AG08396 (cell line): ENCODE measurements around the gene ELMO3.
A peak's percentile ranks its signal among the peaks of the same experiment; 100 is the strongest.

Source experiments
- DNase-seq: peaks from one replicate; pipeline ENCODE4 v3.0.0; 2012; ENCODE audit warnings: low spot score, mixed read lengths

ELMO3 gene

GRCh38 chr16:67183284-67183626 lies 15.7 kb upstream of the ELMO3 start:
- no peak for DNase-seq

DNA sequence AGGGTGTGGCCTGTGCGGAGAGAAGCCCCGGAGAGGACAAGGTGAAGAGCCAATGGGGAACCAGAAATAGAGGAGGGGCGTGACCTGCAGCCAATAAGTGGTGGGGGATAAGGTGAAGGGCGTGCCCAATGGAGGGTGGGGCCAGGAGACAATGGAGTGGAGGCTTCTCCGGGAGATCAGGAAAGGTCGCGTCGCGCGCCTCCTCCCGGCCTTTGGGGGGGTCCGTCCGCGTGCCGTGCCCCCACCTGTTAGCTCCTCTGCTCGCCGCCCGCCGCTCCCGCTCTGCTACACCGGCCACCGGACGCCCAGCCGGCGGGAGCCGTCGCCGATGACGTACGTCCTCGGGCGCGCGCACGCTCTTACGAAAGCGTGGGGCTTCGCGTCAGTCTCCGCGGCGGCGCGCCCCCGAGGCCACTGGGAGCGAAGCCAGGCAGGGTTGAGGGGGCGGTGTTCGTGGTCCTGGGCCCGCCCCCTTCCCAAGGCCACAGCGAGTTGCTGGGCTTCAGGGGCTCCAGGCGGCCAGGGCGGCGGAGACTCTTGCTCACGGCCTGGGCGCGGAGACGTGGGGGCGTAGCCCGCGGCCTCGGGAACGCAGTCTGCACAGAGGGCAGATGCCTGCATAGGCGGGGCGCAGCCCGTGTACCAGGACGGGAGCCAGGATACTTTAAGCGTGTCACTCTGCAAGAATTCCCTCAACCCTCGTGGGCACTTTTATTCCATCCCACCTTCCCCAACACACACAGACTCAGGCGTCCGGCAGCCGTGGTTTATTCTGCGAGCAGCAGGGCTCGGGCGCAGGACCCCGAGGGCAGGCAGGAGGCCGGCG lies 15.1 kb upstream of the ELMO3 start, which contains the start of gene MATCAP1:
Gene MATCAP1, minus strand, starts transcription at position 337 of the 826 bp plus-strand sequence. CDS start 3,353 bp downstream, outside the sequence.
- DNase-seq: peak; percentile 99

DNA sequence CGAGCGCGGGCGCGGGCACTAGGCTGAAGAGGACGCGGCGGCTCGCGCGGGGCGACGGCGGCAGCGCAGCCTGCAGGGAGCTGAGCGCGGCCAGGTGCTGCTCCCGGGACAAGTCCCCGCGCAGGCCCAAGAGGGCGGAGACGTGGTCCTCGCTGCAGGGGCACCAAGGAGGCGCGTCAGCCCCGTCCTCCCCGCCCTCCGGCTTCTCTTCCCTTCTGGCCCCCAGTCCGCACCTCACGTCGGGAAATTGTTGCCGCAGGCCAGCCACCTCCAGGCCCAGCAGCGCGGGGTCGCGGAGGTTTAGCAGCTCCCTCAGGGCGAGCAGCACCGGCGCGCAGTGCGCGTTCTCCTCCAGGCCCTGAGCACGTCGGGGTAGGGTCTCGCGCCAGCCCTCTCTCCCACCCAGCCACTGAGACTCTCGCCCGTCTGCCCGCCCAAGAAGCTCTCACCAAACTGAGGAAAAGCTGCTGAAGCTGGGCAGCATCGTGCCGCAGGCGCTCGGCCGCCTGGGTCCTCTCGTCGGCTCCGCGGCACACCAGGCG lies 14.4 kb upstream of the ELMO3 start:
- no peak for DNase-seq

- DNase-seq: peak; percentile 87
Measured at GRCh38 chr16:67184995-67185650, 13.8 kb upstream of the ELMO3 start.

DNA sequence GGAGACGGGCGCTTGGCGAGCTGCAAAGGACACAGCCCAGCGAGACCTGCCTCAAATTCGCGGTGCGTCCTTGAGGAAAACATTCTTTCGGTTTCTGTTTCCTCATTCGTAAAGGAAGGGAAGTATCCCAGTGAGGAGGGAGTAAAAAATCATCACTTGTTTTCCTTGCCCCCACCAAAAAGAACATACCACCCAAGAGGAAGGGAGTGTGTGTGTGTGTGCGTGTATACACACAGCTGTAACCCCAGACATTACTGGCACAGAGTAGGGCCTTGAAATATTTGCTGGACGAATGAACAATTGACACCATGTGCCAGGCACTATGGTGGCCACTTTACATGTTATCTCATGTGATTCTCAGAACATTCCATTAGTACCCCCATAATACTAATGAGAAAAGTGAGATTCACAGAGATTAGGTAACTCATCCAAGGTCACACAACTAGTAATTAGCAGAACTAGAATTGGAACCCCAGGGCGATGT lies 13.2 kb upstream of the ELMO3 start:
- DNase-seq: no peak

DNA sequence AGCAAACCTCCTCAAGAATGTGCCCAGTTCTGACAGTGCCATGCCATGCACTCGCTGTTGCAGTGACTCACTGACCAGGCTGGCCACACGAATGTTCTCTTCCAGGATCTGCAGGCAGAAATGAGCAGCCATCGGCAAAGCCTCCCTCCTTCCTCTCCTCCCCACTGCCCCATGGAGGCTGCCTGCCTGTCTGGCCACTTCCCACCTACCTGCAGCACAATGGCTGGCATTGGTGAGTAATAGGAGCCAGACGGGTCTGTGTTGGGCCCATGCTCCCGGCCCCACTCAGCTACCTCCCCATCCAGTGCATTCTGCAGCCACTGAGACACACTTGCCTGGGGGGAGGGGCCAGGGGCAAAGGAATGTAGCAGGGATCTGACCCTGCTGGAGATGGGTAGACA lies 12.4 kb upstream of the ELMO3 start:
- DNase-seq: peak; percentile 61

GRCh38 chr16:67187175-67187890 lies 11.6 kb upstream of the ELMO3 start:
- no peak for DNase-seq

- no peak for DNase-seq
Measured at GRCh38 chr16:67188323-67188722, 10.6 kb upstream of the ELMO3 start.

DNA sequence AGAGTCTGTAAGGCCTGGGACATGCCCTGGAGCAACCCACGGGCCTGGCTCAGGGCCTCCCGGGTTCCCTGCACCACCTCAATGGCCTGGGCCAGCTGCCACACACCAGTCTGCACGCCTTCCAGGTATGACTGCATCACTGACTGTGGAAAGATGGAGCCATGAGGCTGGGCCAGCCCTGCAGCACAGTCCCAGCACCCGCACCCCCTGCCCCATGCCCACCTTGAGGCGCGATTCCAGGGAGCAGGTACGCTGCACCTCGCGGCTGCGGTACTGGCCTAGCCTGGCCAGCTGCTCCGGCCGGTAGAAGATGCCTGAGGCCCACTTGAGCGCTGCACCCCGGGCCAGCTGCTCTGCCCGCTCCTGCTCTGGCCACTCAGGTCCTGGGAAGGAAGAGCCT lies 10.1 kb upstream of the ELMO3 start:
- no peak for DNase-seq

DNA sequence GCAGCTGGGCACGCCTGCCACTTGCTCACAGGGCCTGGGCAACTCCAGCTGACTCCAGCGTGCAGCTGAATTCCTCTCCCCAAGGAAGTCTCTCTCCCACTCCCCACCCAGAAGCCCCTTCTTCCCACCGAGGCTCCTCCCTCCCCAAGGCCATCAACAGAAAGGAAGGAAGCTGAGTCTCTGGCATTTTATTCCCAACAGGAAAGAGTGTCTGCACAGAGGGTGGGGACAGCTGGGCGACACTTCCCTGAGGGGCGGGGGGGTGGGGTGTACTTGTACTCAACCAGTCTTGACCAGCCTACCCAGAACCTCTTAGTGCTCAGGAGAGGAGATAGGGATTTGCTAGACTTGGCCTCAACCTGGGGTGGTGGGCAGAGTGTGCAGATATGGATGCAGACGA lies 8.9 kb upstream of the ELMO3 start, which contains the start of gene EXOC3L1:
Gene EXOC3L1, minus strand, starts transcription at position 96 of the 400 bp plus-strand sequence. CDS start 460 bp downstream, outside the sequence.
- DNase-seq: no peak

DNA sequence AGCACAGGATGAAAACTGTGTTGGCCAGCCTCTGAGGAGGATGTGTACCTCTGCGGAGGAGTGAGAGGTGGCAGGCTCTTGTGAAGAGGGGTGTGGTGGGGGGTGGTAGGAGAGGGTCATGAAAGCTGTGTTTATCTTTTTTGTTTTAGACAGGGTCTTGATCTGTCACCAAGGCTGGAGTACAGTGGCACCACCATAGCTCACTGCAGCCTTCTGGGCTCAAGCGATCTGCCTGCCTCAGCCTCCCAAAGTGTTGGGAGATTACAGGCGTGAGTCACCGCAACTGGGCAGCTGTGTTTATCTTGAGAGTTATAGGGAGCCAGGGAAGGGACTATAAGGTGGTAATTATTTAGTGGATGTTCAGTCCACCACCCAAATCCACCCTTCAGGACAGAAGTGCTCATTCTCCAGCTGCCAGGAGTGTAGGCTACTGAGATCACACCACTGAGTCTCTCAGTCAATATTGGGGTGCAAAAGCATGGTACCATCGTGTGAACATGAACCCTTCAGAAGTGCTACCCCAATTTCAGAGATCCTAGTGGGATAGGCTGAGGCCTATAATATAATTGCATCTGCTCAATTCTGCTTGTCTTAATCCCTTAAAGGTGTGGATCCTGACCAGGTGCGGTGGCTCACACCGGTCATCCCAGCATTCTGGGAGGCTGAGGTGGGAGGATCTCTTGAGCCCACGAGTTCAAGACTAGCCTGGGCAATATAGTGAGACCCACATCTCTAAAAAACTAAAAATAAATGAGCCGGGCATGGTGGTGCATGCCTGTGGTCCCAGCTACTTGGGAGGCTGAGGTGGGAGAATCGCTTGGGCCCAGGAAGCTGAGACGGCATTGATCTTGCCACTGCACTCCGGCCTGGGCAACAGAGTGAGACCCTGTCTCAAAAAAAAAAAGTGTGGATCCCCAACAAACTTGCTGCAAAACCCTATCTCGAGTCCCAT lies 8.2 kb upstream of the ELMO3 start:
- no peak for DNase-seq

DNA sequence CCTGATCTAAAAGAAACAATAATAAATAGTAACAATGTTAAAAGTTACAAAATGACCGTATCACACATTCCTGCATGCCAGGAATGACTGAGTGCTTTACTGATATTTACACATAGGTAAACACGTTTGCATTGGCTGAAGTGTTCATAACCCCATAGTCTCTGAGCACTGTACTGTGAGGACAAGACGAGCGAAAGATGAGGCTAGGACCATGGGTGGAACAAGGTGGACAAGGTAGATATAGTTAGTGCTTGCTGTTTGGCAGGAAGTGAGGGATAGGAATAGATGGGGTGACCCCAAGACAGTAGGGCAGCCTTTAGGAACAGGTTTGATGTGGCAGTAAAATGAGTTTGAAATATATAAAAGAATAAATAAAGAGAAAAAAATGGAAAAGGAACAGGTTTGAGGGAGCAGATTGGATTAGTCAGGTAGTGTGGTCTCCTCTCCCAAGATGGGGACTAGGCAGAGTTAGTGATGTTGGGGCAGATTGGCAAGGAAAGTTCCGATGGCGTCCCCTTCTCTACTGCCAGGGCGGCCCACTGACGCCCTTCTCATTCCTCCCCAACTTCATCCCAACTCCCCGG lies 7.4 kb upstream of the ELMO3 start:
- DNase-seq: no peak

DNA sequence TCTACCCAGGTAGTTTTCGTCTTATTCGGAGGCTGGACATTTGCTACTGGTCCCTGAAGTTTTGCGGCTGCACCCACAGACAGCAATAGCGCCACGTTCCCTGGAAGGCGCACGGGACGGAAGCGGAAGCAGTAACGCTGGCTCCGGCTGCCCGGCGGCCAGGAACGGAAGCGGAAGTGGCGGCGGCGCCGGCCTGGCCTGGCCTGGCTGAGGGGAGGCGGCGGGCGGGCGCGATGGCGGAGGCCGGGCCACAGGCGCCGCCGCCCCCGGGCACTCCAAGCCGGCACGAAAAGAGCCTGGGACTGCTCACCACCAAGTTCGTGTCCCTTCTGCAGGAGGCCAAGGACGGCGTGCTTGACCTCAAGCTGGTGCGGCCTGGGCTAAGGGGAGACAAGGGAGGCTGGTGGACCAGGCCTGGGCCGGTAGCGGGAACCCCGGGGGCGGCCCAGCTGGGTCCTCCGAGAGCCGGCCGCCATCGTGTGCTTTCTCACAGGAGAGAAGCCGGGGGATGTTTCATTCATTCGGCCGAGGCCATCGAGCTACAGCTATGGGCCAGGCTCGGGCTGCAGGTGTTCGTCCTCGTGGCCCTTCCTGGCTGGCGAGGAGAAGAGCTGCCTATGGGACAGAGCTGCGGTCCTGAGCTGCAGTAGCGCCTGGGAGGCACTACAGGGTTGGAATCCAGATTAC lies 6.8 kb upstream of the ELMO3 start, which contains the start of gene E2F4:
Gene E2F4, plus strand, starts transcription at position 161 of the 687 bp plus-strand sequence. Its CDS starts 73 bp downstream, at position 234.
- peak; percentile 96 for DNase-seq

DNA sequence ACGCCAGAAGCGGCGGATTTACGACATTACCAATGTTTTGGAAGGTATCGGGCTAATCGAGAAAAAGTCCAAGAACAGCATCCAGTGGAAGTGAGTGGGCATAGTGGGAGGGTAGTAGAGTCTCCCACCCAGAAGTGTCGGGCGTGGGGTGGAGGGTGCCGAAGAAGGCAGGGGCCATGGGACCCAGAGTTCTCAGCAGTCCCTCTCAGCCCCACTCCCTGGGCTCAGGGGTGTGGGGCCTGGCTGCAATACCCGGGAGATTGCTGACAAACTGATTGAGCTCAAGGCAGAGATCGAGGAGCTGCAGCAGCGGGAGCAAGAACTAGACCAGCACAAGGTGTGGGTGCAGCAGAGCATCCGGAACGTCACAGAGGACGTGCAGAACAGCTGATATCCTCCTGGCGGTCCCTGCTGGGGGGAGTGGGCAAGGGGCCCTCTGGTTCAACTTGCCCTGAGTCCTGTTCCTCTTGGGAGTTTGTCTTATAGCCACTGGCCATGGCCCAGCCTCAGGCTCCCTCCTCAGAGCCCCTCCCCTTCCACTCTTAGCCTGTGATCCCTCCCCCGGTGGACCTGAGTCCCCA lies 6.1 kb upstream of the ELMO3 start:
- no peak for DNase-seq

DNA sequence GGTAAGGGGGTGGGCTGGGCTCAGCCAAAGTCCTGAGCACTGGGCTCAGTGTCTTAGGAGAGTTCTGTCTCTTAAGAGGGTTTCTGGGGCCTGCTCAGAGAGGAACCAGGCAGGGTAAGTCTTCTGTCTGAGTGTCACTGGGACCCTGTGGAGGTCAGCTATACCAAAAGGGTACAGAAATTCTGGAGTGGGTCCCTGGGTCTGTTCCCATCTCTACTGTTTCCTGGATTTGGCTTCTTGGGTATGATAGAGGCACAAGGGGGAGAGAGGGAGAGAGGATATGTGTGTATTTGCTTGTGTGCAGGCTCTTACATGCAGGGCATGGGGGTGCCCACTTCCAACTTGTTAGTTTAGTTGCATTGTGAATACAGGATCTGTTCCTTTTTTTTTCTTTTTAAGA lies 5.4 kb upstream of the ELMO3 start:
- no peak for DNase-seq

GRCh38 chr16:67194260-67194659 lies 4.7 kb upstream of the ELMO3 start:
- no peak for DNase-seq

- no peak for DNase-seq
Measured at GRCh38 chr16:67195676-67196075, 3.3 kb upstream of the ELMO3 start.

DNA sequence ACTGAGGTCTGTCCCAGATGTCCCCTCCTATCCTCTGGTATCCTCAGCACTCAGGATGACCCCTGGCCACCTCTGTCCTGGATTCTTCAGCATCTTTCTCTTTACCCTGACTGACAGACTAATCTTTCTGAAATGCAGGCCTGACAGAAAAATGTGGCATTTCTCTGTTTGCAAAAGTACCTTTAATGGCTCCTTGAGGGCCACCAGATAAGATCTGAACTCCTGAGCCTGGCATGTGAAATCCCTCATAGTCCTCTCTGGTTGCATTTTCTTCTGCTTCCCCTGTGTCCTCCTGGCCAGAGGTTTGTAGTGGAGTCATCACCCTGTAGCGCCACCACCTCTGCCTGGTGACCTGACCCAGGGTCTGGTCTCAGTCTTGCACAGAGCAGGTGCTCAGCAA lies 2.0 kb upstream of the ELMO3 start:
- no peak for DNase-seq

GRCh38 chr16:67197704-67198103 lies 1.2 kb upstream of the ELMO3 start:
- no peak for DNase-seq
